Activated naive CD8-positive, alpha-beta T cell treated with anti-CD3 and anti-CD28 coated beads, Interleukin-2, amount 50 U/mL, for 24 hours (primary cell): Measurements from ENCODE around the gene TICAM1.
"Not testable (repeated sequence)": the region's sequence is repeated elsewhere in the genome, so short reads cannot be mapped to it uniquely, and the experiment has no call there.

Experiments
- ATAC-seq: fragments of 150-1000 bp; cut with Tn5 transposase; one replicate; pipeline ENCODE4 v1.10.0; 2021
- DNase-seq: peaks from one replicate; pipeline ENCODE4 v3.0.0; 2021
- H3K27ac Mint-ChIP-seq: one replicate; pipeline ENCODE4 v1.8.0; 2021; ENCODE audit warnings: mild to moderate bottlenecking, mixed read lengths
- H3K27me3 Mint-ChIP-seq: one replicate; pipeline ENCODE4 v1.8.0; 2021; ENCODE audit warnings: mixed read lengths
- H3K36me3 Mint-ChIP-seq: one replicate; pipeline ENCODE4 v1.8.0; 2021; ENCODE audit warnings: low read depth, mixed read lengths
- H3K4me1 Mint-ChIP-seq: one replicate; pipeline ENCODE4 v1.8.0; 2021; ENCODE audit warnings: mixed read lengths
- H3K4me3 Mint-ChIP-seq: one replicate; pipeline ENCODE4 v1.8.0; 2021; ENCODE audit warnings: mild to moderate bottlenecking, moderate library complexity, mixed read lengths
- H3K9me3 Mint-ChIP-seq: one replicate; pipeline ENCODE4 v1.8.0; 2021; ENCODE audit warnings: mixed read lengths

The TICAM1 gene

DNA sequence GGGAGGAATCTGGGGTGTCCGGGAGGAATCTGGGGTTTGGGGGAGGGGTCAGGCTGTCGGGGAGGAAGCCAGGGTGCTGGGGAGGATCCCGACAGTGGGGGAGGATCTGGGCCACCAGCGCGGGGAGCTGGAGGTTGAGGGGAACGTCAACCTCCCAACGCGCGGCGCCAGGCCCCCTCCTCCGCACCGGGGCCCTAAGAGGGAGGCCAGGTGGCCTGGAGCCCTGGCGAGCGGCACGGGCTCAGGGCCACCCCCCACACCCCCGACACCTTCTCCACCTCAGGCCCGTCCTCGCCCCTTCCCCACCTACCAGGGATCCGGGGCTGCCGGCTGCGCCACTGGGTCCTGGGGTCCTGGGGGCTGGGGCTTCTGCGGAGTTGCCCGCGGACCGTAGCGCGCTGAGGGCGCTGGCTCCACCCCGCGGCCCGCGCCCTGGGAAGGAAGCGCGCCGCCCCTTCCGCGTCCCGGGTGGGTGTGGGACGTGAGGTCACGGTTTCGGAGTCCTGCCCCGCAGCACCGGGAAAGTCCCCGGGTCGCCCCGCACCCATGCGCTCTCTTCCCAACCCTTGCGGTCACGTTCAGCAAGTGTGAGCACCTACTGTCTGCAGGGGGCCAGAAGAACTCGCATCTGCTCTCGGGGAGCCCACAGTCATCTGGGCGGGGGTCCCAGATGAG is at the start of gene TICAM1:
Gene TICAM1, minus strand, starts transcription at position 409 of the 675 bp plus-strand sequence. CDS start 13,335 bp downstream, outside the sequence.
- DNase-seq (peak; percentile 84), ATAC-seq (peak; percentile 91)
- Mint-ChIP-seq H3K27ac (peak within 1 kb of the TSS; percentile 89), H3K36me3 (peaks cover 2% of the 10 kb centered on the region), H3K4me1 (peaks cover 27% of the 10 kb centered on the region), H3K27me3 (no peaks in the 10 kb centered on the region), H3K9me3 (no peaks in the 10 kb centered on the region), H3K4me3 (peak within 1 kb of the TSS; percentile 86)

DNA sequence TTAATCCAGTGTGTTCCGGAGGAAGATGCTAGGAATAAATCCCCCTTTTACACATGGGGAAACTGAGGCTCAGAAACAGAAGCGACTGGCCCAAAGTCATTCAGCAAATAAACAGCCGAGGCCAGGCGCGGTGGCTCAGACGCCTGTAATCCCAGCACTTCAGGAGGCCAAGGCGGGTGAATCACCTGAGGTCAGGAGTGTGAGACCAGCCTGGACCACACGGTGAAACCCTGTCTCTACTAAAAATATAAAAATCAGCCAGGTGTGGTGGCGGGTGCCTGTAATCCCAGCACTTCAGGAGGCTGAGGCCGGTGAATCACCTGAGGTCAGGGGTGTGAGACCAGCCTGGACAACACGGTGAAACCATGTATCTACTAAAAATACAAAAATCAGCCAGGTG is 47.5 kb upstream of the TICAM1 start:
- Mint-ChIP-seq H3K27ac (peak overlapping the region; percentile 42), H3K27me3 (no peaks in the 10 kb centered on the region)
- no peak for ATAC-seq

DNA sequence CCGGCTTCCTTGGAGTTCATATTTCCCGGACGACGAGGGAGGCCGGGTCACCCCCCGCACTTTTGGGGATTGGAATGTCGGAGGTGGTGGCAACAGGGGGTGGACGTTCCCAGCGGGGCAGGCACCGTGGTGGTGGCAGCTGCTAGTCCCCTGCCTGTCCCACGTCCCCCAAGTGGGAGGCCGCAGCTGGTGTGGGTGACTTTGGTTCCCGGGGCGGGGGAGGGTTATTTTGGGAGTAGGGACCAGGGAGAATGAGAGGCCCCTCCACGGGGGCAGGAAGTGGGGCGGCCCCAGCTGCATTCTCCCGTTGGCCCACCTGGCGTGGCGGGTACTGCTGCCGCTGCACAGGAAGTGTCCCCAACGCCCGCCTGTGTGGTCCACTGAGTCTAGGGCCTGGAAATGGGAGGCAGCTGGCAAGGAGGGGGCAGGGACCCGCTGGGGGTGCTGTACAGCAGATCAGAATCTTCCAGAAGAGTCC is 47.0 kb upstream of the TICAM1 start:
- H3K4me3 Mint-ChIP-seq: peak overlapping the region; percentile 24

More for the DNA sequence above, 47.5 kb upstream of the TICAM1 start:
- Mint-ChIP-seq H3K36me3 (no peaks in the 10 kb centered on the region), H3K4me1 (peaks cover 9% of the 10 kb centered on the region), H3K4me3 (peak overlapping the region; percentile 24), H3K9me3 (no peaks in the 10 kb centered on the region)
- no peak for DNase-seq

DNA sequence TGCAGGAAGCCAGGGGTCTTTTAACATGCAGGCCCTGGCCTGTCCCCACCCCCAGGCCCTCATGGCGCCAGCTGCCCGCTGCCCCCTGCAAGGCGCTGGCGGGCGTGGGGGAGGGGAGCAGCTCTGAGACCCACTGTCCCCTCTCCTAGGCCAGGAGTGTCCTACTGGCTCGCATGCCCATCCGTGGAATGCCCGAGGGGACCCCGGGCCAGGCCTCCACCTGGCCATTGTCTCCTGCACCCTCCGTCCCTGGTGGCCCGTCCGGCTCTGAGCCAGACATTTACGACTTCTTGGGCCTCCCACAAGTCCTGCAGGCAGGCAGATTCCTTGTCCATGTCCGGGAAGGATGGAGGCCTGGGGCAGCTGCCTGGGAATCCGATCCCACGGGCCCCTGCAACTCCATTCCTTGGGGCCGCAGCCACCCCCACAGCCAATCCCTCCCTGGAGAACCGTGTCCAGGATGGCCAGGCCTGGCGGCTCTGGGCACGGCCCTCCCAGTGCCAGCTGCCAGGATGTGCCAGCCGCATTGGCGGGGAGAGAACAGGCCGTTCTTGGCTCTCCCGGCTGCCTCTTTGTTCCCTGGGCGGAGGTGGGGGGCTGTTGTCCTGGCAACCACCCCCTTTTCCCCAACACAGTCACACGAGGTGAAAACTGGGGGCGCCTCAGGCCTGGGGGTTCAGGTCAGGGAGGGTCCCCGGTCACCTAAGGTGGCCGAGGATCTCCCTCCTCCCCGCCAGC is 46.4 kb upstream of the TICAM1 start:
- Mint-ChIP-seq H3K9me3 (no peaks in the 10 kb centered on the region), H3K4me3 (no peak overlapping the region), H3K27me3 (no peaks in the 10 kb centered on the region), H3K36me3 (no peaks in the 10 kb centered on the region), H3K4me1 (peaks cover 9% of the 10 kb centered on the region), H3K27ac (no peak overlapping the region)
- no peak for ATAC-seq
- DNase-seq: peak; percentile 13

More for the DNA sequence above, 47.0 kb upstream of the TICAM1 start:
- Mint-ChIP-seq H3K4me1 (peaks cover 9% of the 10 kb centered on the region), H3K36me3 (no peaks in the 10 kb centered on the region), H3K27me3 (no peaks in the 10 kb centered on the region), H3K27ac (peak overlapping the region; percentile 42), H3K9me3 (no peaks in the 10 kb centered on the region)
- ATAC-seq: peak; percentile 49
- DNase-seq: peak; percentile 24

GRCh38 chr19:4873930-4874329 is 42.4 kb upstream of the TICAM1 start:
- Mint-ChIP-seq H3K4me1 (peaks cover 15% of the 10 kb centered on the region), H3K27ac (no peak overlapping the region)

GRCh38 chr19:4871711-4872110 is 40.2 kb upstream of the TICAM1 start:
- peaks cover 22% of the 10 kb centered on the region for H3K4me1 Mint-ChIP-seq
- no peak overlapping the region for H3K4me3 Mint-ChIP-seq
- no peaks in the 10 kb centered on the region for H3K9me3 Mint-ChIP-seq
- DNase-seq (no peak), ATAC-seq (no peak)
- no peak overlapping the region for H3K27ac Mint-ChIP-seq
- peaks cover 5% of the 10 kb centered on the region for H3K27me3 Mint-ChIP-seq
- H3K36me3 Mint-ChIP-seq: no peaks in the 10 kb centered on the region

More at GRCh38 chr19:4873930-4874329, 42.4 kb upstream of the TICAM1 start:
- peaks cover 5% of the 10 kb centered on the region for H3K27me3 Mint-ChIP-seq
- no peaks in the 10 kb centered on the region for H3K36me3 Mint-ChIP-seq
- H3K4me3 Mint-ChIP-seq: no peak overlapping the region
- no peak for ATAC-seq
- no peaks in the 10 kb centered on the region for H3K9me3 Mint-ChIP-seq
- DNase-seq: no peak

DNA sequence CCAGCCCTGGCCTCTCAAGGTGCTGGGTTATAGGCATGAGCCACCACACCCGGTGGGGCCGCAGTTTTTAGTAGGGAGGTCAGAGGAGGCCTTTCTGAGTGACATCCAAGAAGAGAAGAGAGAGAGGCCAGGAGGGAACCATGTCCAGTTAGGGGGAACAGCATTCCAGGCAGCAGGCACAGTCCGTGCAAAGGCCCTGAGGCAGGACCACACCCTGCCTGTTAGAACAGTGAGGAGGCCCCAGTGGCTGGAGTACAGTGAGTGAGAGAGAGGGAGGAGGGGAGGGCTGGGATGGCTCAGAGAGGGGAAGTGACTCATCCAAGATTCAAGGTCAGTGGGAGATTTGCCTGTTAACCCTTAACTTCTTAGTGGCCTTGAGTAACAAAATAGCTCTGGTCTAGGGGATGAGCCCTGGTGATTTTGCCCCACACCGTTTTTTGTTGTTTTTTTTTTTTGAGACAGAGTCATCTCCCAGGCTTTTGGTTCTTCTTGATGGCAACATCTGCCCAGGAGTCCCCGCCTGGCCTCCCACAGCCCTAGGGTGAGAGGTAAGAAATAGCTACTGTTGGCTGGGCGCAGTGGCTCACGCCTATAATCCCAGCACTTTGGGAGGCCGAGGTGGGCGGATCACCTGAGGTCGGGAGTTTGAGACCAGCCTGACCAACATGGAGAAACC is 38.7 kb upstream of the TICAM1 start:
- Mint-ChIP-seq H3K9me3 (no peaks in the 10 kb centered on the region), H3K36me3 (no peaks in the 10 kb centered on the region), H3K4me1 (peaks cover 25% of the 10 kb centered on the region), H3K27me3 (peaks cover 5% of the 10 kb centered on the region), H3K4me3 (no peak overlapping the region), H3K27ac (no peak overlapping the region)
- DNase-seq (peak; percentile 42), ATAC-seq (peak; percentile 59)

GRCh38 chr19:4868286-4868834 is 36.8 kb upstream of the TICAM1 start:
- no peaks in the 10 kb centered on the region for H3K9me3 Mint-ChIP-seq
- peaks cover 5% of the 10 kb centered on the region for H3K27me3 Mint-ChIP-seq
- H3K4me3 Mint-ChIP-seq: peak overlapping the region; percentile 77
- no peak for DNase-seq
- no peaks in the 10 kb centered on the region for H3K36me3 Mint-ChIP-seq
- peaks cover 27% of the 10 kb centered on the region for H3K4me1 Mint-ChIP-seq
- ATAC-seq: no peak
- no peak overlapping the region for H3K27ac Mint-ChIP-seq

- peak within 1 kb of the TSS; percentile 77 for H3K4me3 Mint-ChIP-seq
- peaks cover 27% of the 10 kb centered on the region for H3K4me1 Mint-ChIP-seq
- ATAC-seq: peak; percentile 88
- DNase-seq: peak; percentile 97
- H3K36me3 Mint-ChIP-seq: no peaks in the 10 kb centered on the region
- peaks cover 4% of the 10 kb centered on the region for H3K27me3 Mint-ChIP-seq
- H3K27ac Mint-ChIP-seq: no peak within 1 kb of the TSS
- no peaks in the 10 kb centered on the region for H3K9me3 Mint-ChIP-seq
Measured at GRCh38 chr19:4867534-4868285, 36.2 kb upstream of the TICAM1 start, which contains the start of gene PLIN3. PLIN3 (minus strand) TSS chr19:4867667; CDS start chr19:4861394, 6,273 bp downstream.

DNA sequence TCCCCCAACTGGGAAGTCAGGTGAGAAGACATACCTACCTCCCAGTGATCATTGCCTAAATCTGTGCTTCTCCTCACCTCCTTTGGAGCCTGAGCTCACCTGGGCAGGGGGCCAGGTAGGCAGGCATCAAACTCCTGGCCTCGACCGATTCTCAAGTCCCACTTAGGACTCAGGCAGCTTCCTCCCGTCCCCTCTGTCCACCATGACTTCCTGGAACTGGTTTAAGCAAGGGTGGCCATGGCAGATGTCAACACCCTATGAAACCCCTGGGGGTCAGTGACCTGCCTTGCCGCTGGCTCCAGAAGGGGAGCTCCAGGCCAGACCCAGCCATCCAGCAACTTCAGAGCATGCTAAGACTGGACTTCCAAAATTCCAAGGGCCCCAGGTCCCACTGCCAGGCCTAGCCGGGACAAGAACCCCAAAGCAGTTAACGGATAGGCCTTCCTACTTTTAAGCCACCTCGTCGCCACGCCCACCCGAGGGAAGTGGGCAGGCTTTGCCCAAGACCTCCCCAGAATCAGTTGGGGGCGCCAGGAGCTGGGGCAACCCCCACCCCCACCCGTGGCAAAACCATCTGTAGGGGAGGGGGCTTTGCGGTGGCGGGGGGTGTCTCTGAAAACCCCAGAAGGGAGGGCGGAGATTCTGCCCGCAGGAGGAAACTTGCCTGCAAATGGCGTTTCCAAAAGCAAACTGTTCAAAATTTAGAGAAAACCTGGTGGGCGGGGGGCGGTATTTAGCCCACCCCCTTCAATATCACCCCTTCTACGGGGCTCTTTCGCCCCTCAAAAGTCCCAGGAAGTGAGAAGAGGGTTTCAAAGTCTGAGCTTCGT is 35.3 kb upstream of the TICAM1 start:
- Mint-ChIP-seq H3K36me3 (no peaks in the 10 kb centered on the region), H3K27ac (no peak overlapping the region), H3K27me3 (peaks cover 2% of the 10 kb centered on the region), H3K4me3 (peak overlapping the region; percentile 77), H3K4me1 (peaks cover 27% of the 10 kb centered on the region), H3K9me3 (no peaks in the 10 kb centered on the region)
- ATAC-seq (no peak), DNase-seq (peak; percentile 57)

DNA sequence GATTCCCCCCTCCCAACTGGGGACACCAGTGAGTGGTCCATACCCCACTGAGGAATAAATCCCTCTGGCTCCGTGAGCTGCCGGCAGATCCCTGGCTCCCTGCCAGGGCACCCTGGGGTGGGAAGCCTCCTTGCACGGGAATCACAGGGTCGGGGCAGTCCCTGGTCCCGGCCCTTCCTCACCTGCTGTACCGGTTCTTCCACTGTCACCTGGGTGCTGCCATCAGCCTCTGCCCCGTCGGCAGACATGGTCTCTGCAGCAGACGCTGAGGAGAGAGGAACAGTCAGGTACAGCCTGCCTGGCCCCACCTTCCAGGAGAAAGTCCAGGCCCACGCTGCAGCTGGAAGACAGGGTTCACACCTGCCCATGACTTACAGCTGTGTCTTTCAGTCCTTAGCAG is 29.6 kb upstream of the TICAM1 start:
- Mint-ChIP-seq H3K9me3 (no peaks in the 10 kb centered on the region), H3K27me3 (no peaks in the 10 kb centered on the region), H3K4me1 (peaks cover 2% of the 10 kb centered on the region), H3K4me3 (no peak overlapping the region), H3K27ac (no peak overlapping the region), H3K36me3 (no peaks in the 10 kb centered on the region)
- ATAC-seq: no peak
- no peak for DNase-seq

GRCh38 chr19:4859697-4860096 is 28.2 kb upstream of the TICAM1 start:
- ATAC-seq (no peak), DNase-seq (no peak)
- H3K27me3 Mint-ChIP-seq: no peaks in the 10 kb centered on the region
- H3K36me3 Mint-ChIP-seq: no peaks in the 10 kb centered on the region
- H3K4me3 Mint-ChIP-seq: no peak overlapping the region
- H3K4me1 Mint-ChIP-seq: peaks cover 2% of the 10 kb centered on the region
- no peaks in the 10 kb centered on the region for H3K9me3 Mint-ChIP-seq
- no peak overlapping the region for H3K27ac Mint-ChIP-seq

DNA sequence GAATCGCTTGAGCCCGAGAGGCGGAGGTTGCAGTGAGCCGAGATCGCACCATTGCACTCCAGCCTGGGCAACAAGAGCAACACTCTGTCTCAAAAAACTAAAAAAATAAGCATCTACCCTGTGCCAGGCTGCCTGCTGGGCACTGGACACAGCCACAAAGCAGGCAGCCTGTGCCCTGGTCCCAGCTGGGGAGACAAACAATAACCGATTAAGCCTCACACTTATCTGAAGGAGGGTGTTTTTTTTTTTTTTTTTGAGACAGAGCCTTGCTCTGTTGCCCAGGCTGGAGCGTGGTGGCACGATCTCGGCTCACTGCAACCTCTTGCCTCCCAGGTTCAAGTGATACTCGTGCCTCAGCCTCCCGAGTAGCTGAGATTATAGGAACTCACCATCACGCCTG is 25.0 kb upstream of the TICAM1 start:
- H3K4me3 Mint-ChIP-seq, ATAC-seq, H3K9me3 Mint-ChIP-seq, H3K36me3 Mint-ChIP-seq, H3K4me1 Mint-ChIP-seq, DNase-seq, H3K27ac Mint-ChIP-seq, H3K27me3 Mint-ChIP-seq: not testable (repeated sequence)
